GM12891 (cell line): ENCODE results near the gene BCO2.

Source experiments
- POLR2A ChIP-seq: IDR thresholded peaks from 2 replicates; pipeline ENCODE4 v1.6.1; 2011; ENCODE audit warnings: low read depth, low read length, control low read depth
- POLR2AphosphoS5 ChIP-seq: IDR thresholded peaks from 2 replicates; pipeline ENCODE4 v1.6.1; 2011; ENCODE audit warnings: low read depth, low read length, control low read depth
- SPI1 ChIP-seq: IDR thresholded peaks from 2 replicates; pipeline ENCODE4 v1.6.1; 2011; ENCODE audit warnings: low read depth, low read length, control low read depth
- TAF1 ChIP-seq: IDR thresholded peaks from 2 replicates; pipeline ENCODE4 v1.6.1; 2011; ENCODE audit warnings: low read depth, low read length, control low read depth

GRCh38 chr11:112225753-112226061 is 50.4 kb downstream of the BCO2 start:
- no peak for TF ChIP-seq POLR2AphosphoS5
- no peak for TF ChIP-seq POLR2A
- TF ChIP-seq TAF1: no peak
- TF ChIP-seq SPI1: no peak
